Small intestine (tissue), 16 donors: ENCODE results near the gene MAGEC2. TPM values are rescaled to one million over a fixed set of nuclear protein-coding genes. Genes with fewer than 3 reads are reported as not detected.

Experiments
- DNase-seq, 2 donors: peaks; one replicate each; pipeline versions ENCODE4 v3.0.0 to v3.0.0-alpha.2; 2013
- FAIRE-seq: peaks from 2 replicates; lab custom pipeline; 2012; peaks lifted over from hg19 to GRCh38; lab: Jason Lieb, UNC
- H3K27ac ChIP-seq, 3 donors: one replicate each; pipeline ENCODE4 v1.5.1; 2013; ENCODE audit warnings: low read length in 2 of 3, mild to moderate bottlenecking in 2 of 3, control low read depth in 1 of 3, inconsistent platforms in 1 of 3, low read depth in 1 of 3, moderate library complexity in 1 of 3
- H3K27me3 ChIP-seq, 3 donors: one replicate each; pipeline ENCODE4 v1.6.1; 2013; ENCODE audit warnings: low read length in 3 of 3, inconsistent platforms in 1 of 3; ENCODE audit not compliant: control insufficient read depth in 3 of 3, insufficient read depth in 3 of 3
- H3K36me3 ChIP-seq, 3 donors: one replicate each; pipeline ENCODE4 v1.6.1; 2013; ENCODE audit warnings: low read length in 3 of 3, inconsistent platforms in 1 of 3, low read depth in 1 of 3, mild to moderate bottlenecking in 1 of 3, moderate library complexity in 1 of 3; ENCODE audit not compliant: control insufficient read depth in 3 of 3, insufficient read depth in 2 of 3
- H3K4me1 ChIP-seq, 3 donors: one replicate each; pipeline ENCODE4 v1.6.1; 2013; ENCODE audit warnings: low read length in 2 of 3, inconsistent platforms in 1 of 3, low read depth in 1 of 3, mild to moderate bottlenecking in 1 of 3, moderate library complexity in 1 of 3; ENCODE audit not compliant: control insufficient read depth in 3 of 3, insufficient read depth in 2 of 3
- H3K4me3 ChIP-seq, 3 donors: one replicate each; pipeline ENCODE4 v1.5.1; 2013; ENCODE audit warnings: low read length in 3 of 3, control low read depth in 1 of 3, inconsistent platforms in 1 of 3, low read depth in 1 of 3, mild to moderate bottlenecking in 1 of 3, moderate library complexity in 1 of 3
- H3K9me3 ChIP-seq, 2 donors: one replicate each; pipeline ENCODE4 v1.6.1; 2013; ENCODE audit warnings: low read depth in 1 of 2, low read length in 1 of 2; ENCODE audit not compliant: control insufficient read depth in 2 of 2, insufficient read depth in 1 of 2
- WGBS, 3 donors: extraction: QIAGEN DNeasy Blood & Tissue Kit; methylation state at CpG; one replicate each; pipeline ENCODE4 v1.1.7; 2013; 5-methylcytosine and 5-hydroxymethylcytosine counted together
- long read RNA-seq, 10 donors: transcript quantifications; one replicate each; lab custom pipeline, GENCODE V29; 2026
- polyA plus RNA-seq, 4 donors: library from polyadenylated mRNA; stranded (reverse) in 3 of 4; unstranded in 1 of 4; fragments of 200-250 nt in 3 of 4; fragments of 120-200 nt in 1 of 4; gene quantifications; one replicate each; pipeline versions ENCODE4 v1.2.1 to v1.2.3, GENCODE V29; 2013
- donor health status: healthy with polysubstance abuse.
- donor health status: control.
- donor health status: control.
- donor health status: Bipolar disorder and iron deficiency.
- donor health status: healthy.

MAGEC2 gene, protein sequence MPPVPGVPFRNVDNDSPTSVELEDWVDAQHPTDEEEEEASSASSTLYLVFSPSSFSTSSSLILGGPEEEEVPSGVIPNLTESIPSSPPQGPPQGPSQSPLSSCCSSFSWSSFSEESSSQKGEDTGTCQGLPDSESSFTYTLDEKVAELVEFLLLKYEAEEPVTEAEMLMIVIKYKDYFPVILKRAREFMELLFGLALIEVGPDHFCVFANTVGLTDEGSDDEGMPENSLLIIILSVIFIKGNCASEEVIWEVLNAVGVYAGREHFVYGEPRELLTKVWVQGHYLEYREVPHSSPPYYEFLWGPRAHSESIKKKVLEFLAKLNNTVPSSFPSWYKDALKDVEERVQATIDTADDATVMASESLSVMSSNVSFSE
- polyA plus RNA-seq: not detected
- long read RNA-seq, donor 1: 0 reads
- long read RNA-seq, donor 2: 0 reads
- long read RNA-seq, donor 3: 0 reads
- long read RNA-seq, donor 4: 0 reads
- long read RNA-seq, donor 5: 0 reads
- long read RNA-seq, donor 6: 0 reads
- long read RNA-seq, donor 7: 0 reads
- long read RNA-seq, donor 8: 0 reads
- long read RNA-seq, donor 9: 0 reads
- long read RNA-seq, donor 10: 0 reads

DNA sequence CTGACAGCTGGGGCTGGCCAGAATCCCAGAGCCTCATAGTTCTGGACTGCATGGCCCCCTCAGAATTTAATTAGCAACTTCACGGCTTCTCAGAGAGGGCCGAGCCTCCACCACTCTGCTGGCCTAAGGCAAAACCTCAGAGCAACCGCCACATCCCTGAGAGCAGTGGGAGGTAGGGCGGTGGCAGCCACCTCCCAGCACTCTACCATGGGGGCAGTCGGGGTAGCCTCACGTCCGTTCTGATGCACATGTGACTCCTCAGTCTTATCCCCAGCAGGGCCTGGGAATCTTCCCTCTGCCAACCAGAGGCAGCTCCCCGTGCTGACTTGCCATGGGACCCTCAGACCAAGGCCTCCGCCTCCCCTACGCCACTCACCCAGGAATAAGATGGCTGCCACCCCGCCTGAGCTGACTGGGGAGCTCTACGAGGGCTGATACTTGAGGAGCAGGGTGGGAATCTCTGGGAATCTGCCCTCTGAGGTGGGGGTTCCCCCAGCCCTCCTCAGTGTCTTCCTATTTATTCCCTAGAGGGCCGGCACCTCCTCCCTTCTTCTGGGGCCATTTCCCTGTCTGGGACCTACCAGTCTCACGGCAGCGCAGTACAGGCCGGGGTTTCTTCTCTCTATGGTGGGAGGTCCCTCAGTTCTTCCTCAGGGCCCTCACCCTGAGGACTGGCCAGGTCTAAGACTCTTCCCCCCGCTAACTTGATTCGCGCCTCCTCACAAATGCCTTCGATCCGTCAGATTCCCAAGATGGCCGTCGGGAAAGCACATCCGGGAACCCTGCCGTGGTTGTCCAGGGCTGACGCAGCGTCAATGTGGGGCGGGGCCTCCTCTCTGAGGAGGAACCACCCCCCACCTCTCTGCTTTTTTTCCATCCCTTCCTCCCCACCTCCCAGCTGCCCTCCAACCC lies at the start of gene MAGEC2:
Gene MAGEC2, minus strand, starts transcription at position 769 of the 912 bp plus-strand sequence. CDS start 1,303 bp downstream, outside the sequence.
- no peaks in the 10 kb centered on the region for H3K4me1 ChIP-seq
- WGBS, 3 donors: 92 to 95% (median 93%) methylated on average over 24 to 28 of the region's 28 CpGs
- peaks cover 0 to 7% of the 10 kb centered on the region in 2 donors for H3K9me3 ChIP-seq
- no peaks in the 10 kb centered on the region for H3K36me3 ChIP-seq
- no peaks in the 10 kb centered on the region for H3K27me3 ChIP-seq
- no peak for DNase-seq
- no peak within 1 kb of the TSS for H3K4me3 ChIP-seq
- no peak for FAIRE-seq
- no peak within 1 kb of the TSS for H3K27ac ChIP-seq

DNA sequence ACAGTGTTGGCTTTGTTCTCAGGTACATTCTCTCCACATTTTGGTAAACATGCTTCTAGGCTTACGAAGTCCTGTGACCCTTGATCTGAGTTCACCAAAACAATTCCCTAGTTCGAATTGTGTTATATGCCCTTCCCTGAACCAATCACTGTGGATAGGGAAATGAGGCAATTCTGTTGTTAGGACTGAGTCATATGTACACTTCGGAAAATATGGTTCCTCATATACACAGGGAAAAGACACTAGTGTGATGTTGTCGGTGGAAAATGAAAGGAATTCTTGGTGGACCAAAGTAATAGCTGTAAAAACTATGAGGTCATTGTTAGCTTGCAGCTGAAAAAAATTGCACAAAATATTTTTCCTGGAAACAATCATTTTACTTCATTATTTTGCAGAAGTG lies 46.6 kb upstream of the MAGEC2 start:
- Histone ChIP-seq H3K4me3 (no peak overlapping the region), H3K9me3 (peaks cover 0 to 3% of the 10 kb centered on the region in 2 donors), H3K36me3 (no peaks in the 10 kb centered on the region), H3K27me3 (no peaks in the 10 kb centered on the region), H3K4me1 (no peaks in the 10 kb centered on the region), H3K27ac (no peak overlapping the region)
- 54 to 65% (median 61%) methylated on average over 4 of the region's 4 CpGs for WGBS, 3 donors
- DNase-seq: no peak
- no peak for FAIRE-seq

DNA sequence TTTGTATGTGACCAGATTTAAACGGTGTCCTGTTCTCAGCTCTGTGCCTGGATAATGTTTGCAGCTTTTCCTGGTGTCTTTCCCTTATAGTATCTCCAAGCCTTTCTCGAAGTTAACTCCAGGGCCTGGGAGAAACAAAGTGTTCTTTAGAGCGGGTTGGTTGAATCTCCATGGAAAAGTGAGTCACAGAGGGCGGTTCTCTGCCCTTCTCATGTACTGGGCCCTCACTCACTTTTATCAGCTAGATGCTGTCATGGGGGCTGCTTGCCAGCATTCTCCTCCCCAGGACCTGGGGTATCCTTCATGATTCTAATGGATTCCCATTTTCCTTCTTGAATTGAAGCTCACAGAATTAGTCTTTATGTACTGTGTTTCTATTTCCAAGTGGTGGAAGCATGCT lies 46.1 kb upstream of the MAGEC2 start:
- no peak overlapping the region for H3K4me3 ChIP-seq
- DNase-seq (no peak), FAIRE-seq (no peak)
- H3K27ac ChIP-seq: no peak overlapping the region
- H3K4me1 ChIP-seq: no peaks in the 10 kb centered on the region
- 61 to 81% (median 70%) methylated on average over 4 of the region's 4 CpGs for WGBS, 3 donors
- no peaks in the 10 kb centered on the region for H3K36me3 ChIP-seq
- H3K27me3 ChIP-seq: no peaks in the 10 kb centered on the region
- H3K9me3 ChIP-seq: peaks cover 0 to 3% of the 10 kb centered on the region in 2 donors

DNA sequence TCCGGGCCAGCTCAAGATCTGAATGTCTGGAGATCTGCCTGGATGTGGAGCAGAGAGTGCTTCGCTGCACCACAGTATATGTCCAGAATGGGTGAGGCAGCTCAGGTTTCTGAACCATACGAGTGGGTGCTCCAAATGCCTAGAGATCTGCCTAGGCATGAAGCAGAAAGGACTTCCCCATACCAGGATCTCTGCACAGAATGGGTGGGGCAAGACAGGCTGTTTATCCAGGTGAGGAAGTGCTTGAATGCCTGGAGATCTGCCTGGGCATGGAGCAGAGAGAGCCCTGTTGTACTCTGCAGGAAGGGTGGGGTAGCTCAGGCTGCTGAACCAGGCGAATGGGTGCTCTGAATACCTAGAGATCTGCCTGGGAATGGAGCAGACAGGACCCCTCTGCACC lies 45.4 kb upstream of the MAGEC2 start:
- 62 to 79% (median 75%) methylated on average over 4 of the region's 4 CpGs for WGBS, 3 donors
- H3K4me3 ChIP-seq: no peak overlapping the region
- H3K27ac ChIP-seq: no peak overlapping the region

DNA sequence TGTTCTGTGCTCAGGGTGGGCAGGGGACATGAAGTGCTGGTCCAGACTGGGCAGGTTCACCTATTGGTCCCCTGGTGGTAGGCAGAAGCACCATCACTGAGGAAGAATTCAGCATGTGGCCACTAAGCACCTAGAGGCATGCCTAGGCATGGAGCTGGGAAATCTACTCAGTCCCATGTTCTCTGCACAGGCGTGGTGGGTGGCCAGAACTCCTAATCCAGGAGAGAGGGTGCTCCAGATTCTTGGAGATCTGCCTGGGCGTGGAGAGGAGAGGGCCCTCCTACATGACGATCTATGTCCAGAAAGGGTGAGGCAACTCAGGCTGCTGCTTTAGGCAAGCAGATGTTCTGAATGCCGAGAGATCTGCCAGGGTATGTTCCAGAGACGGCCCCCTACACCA lies 44.6 kb upstream of the MAGEC2 start:
- Histone ChIP-seq H3K9me3 (peaks cover 0 to 6% of the 10 kb centered on the region in 2 donors), H3K4me3 (no peak overlapping the region), H3K36me3 (no peaks in the 10 kb centered on the region), H3K4me1 (no peaks in the 10 kb centered on the region), H3K27ac (no peak overlapping the region), H3K27me3 (no peaks in the 10 kb centered on the region)
- no peak for DNase-seq
- 27 to 73% (median 33%) methylated on average over 4 to 5 of the region's 5 CpGs for WGBS, 3 donors
- no peak for FAIRE-seq

More for the DNA sequence above, 45.4 kb upstream of the MAGEC2 start:
- DNase-seq (no peak), FAIRE-seq (no peak)
- Histone ChIP-seq H3K9me3 (peaks cover 0 to 3% of the 10 kb centered on the region in 2 donors), H3K36me3 (no peaks in the 10 kb centered on the region), H3K4me1 (no peaks in the 10 kb centered on the region), H3K27me3 (no peaks in the 10 kb centered on the region)

DNA sequence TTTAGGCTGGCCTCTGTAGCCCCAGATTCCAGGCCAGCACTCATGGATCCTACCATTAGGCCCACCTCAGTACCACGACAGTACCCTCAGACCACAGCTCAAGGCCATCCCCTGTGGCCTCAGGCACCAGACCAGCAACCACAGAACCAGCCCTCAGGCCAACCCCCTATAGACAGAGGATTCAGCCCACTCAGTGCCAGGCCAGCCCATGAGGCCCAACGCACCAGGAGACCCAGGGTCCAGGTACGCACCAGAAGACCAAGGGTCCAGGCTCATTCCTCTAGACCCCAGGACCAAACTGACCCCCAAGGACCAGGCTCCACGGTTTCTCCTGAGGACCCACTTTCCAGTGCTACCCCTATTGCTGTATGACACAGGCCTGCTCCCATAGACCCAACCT lies 39.5 kb upstream of the MAGEC2 start:
- Histone ChIP-seq H3K9me3 (peaks cover 0 to 10% of the 10 kb centered on the region in 2 donors), H3K4me3 (no peak overlapping the region), H3K36me3 (no peaks in the 10 kb centered on the region), H3K4me1 (no peaks in the 10 kb centered on the region), H3K27ac (no peak overlapping the region), H3K27me3 (no peaks in the 10 kb centered on the region)
- DNase-seq (no peak), FAIRE-seq (no peak)
- WGBS, 3 donors: 46 to 86% (median 67%) methylated on average over 2 to 4 of the region's 4 CpGs

DNA sequence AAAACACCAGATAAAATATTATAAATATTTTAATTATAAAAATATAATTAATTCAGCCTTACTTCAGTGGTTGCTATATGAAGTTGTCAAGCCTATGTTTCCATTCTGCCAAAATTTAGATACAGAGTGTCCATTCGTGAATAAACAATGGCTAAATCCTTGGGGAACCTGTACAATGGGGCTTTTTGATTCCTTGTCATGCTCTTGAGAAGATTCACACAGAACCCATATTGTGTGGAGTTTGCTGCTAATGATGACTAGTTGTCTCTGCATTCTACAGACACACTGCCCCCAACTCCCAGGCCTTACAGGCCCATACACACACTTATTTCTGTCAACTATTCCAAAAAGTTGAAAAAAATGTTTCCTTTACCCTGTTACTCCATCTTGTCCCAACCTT lies 33.4 kb upstream of the MAGEC2 start:
- H3K36me3 ChIP-seq: no peaks in the 10 kb centered on the region
- H3K4me1 ChIP-seq: no peaks in the 10 kb centered on the region
- FAIRE-seq (no peak), DNase-seq (no peak)
- peaks cover 0 to 4% of the 10 kb centered on the region in 2 donors for H3K9me3 ChIP-seq
- H3K27me3 ChIP-seq: no peaks in the 10 kb centered on the region
- H3K4me3 ChIP-seq: no peak overlapping the region
- H3K27ac ChIP-seq: no peak overlapping the region
- WGBS, 3 donors: 52 to 69% (median 57%) methylated on average over 1 of the region's 1 CpG

DNA sequence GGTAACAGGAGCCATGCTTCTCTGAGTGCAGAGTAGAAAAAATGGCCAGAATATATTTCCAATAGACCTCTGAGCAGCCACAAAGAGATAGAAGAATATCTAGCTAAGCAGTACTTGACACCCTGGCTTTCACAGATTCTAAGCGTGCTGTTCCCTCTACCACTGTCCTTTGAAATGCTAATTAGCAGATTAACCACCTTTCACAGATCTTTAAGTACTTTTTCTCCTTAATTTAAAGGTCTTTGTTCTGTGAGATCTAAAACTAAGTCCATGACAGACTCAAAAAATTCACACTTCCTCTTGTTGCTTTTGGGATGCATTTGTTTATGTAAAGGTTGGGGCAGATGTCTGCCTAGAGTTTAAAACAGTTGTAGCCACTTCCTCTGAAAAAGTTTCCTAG lies 28.3 kb upstream of the MAGEC2 start:
- Histone ChIP-seq H3K27ac (no peak overlapping the region), H3K4me1 (no peaks in the 10 kb centered on the region), H3K36me3 (no peaks in the 10 kb centered on the region), H3K27me3 (no peaks in the 10 kb centered on the region), H3K9me3 (no peaks in the 10 kb centered on the region), H3K4me3 (no peak overlapping the region)
- DNase-seq (no peak), FAIRE-seq (no peak)
- 57 to 74% (median 59%) methylated on average over 1 of the region's 1 CpG for WGBS, 3 donors
